Coronary artery (tissue), 2 donors: Measurements from ENCODE around the gene ARHGAP22.

Experiments used
- DNase-seq: peaks from one replicate; pipeline ENCODE4 v3.0.0-alpha.2; 2017; ENCODE audit warnings: low spot score
- H3K27ac ChIP-seq, 2 donors: fragments of 200-600 bp; sonication (generic); one replicate each; pipeline ENCODE4 v1.5.1; 2016 to 2019
- H3K4me3 ChIP-seq: fragments of 200-600 bp; sonication (generic); 2 replicates; pipeline ENCODE4 v1.5.1; 2016; ENCODE audit warnings: mild to moderate bottlenecking, moderate library complexity
- TF ChIP-seq, protein P1 (sequence below): fragments of 200-600 bp; sonication (generic); IDR thresholded peaks from one replicate; pipeline ENCODE4 v1.5.1; 2019; ENCODE audit warnings: antibody characterized with exemption

The ARHGAP22 gene

DNA sequence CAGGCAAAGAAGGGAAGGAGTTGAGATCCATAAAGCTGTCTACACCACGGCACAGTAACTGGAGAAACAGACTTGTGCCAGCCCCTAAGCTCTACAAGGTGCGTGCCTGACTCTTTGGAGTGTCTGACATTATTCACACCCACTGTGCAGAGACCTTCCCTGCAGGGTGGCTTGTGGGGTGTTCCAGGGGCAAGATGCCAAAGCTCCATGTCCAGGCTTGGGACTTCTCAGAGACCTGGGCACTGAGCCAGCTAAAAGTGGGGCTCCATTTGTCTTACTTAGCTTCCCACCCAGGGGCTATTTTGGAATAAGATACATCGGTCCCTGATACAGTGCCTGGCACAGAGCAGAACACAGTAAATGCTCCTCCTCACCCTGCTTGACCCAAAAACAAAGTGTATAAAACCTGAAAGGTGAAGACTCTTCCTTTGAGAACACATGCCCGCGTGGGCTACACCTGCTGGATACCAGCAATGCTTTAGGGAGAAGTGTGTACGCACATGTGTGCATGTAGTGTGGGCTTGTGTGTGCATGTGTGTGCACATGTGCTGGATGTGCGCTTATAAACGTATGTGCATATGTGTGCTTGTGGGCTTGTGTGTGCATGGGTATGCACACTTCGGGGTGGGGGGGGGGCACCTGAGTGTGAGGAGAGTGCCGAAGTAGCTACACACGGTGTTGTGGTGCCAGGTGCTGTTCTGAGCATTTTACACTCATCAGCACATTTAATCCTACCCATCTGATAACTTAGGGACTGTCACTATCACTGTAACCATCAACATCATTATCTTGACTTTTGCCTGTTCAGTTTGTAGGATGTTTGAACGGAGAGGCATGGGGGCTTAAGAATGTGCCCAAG is 143.0 kb downstream of the ARHGAP22 start:
- no peak overlapping the region for H3K4me3 ChIP-seq
- TF ChIP-seq, protein P1, sequence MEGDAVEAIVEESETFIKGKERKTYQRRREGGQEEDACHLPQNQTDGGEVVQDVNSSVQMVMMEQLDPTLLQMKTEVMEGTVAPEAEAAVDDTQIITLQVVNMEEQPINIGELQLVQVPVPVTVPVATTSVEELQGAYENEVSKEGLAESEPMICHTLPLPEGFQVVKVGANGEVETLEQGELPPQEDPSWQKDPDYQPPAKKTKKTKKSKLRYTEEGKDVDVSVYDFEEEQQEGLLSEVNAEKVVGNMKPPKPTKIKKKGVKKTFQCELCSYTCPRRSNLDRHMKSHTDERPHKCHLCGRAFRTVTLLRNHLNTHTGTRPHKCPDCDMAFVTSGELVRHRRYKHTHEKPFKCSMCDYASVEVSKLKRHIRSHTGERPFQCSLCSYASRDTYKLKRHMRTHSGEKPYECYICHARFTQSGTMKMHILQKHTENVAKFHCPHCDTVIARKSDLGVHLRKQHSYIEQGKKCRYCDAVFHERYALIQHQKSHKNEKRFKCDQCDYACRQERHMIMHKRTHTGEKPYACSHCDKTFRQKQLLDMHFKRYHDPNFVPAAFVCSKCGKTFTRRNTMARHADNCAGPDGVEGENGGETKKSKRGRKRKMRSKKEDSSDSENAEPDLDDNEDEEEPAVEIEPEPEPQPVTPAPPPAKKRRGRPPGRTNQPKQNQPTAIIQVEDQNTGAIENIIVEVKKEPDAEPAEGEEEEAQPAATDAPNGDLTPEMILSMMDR = no peak
- DNase-seq = peak; percentile 61
- H3K27ac ChIP-seq = no peak overlapping the region

DNA sequence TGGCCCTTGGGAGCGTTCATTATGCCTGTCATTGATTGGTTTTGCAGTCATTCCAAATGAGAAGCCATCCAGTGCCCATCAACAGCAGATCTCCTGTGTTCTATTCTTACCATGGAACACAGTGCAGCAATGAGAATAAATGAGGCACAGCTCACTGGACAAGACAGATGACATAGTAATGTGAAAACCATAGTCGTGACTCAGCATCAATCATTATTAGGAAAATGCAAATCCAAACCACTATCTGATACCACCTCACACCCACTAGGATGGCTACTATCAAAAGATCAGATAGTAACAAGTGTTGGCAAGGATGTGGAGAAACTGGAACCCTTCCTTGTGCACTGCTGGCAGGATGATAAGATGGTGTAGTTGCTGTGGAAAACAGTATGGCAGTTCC is 144.7 kb downstream of the ARHGAP22 start:
- TF ChIP-seq, protein P1 = no peak
- no peak overlapping the region for H3K4me3 ChIP-seq
- no peak overlapping the region for H3K27ac ChIP-seq
- DNase-seq = no peak

DNA sequence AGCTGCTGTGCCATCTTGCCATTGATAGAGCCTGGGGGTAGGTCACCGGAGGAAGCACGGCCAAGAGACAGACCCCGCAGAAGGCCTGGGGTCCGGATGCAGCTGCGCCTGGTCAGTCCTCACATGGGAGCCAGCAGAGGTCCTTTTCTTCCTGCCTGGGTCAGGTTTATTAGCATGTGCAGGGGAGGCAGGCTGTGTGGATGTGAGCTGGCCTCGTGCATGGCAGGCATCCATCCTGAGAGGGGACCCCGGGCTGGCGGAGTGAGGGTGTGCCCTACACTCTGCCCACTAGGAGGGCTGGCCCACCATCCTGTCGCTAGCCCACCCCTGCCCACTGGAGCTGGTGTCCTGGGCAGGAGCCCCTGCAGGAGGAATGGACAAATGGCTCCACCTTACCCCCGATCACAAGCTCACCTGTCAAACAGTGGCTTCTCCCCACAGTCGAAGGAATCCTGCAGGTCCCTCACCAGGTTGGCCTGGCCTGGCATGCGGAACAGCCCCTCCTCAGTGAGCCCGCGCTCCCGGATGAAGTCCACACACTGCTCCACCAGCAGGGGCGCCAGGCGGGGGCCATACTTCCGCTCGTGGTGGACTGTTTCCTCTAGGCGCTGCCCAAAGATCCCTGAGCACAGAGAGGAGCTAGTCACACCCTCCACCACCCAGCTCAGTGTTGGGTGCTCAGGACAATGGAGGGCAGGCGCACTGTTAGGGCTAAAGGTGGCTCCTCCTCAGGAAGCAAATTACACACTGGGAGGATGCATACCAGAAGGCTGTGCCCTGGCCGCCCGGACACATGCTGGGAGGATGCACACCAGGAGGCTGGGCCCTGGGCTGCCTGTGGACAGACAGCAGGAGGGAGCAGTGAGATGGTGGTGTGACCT is 145.4 kb downstream of the ARHGAP22 start:
- DNase-seq = peak; percentile 69
- H3K4me3 ChIP-seq = no peak overlapping the region
- TF ChIP-seq, protein P1 = no peak
- H3K27ac ChIP-seq = no peak overlapping the region

DNA sequence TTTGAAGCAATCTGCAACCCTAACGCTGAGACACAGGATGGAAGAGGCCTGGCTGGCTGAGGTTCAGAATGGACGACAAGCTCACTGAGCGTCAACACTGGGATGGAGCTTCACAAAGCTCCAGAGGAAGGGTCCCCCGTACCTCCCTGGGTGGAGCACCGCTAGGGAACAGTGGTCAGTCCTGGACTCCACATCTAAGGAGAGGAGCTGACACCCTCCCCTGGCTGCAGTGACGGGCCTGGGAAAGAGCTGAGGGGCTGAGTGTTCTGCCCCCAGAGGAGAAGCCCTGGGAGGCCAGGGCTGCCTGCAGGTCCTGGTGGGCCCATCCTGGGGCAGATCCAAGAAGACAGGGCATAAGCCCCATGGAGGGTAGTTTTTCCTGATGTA is 146.2 kb downstream of the ARHGAP22 start:
- Histone ChIP-seq H3K4me3 (no peak overlapping the region), H3K27ac (no peak overlapping the region)
- peak; percentile 66 for DNase-seq
- TF ChIP-seq, protein P1 = no peak

DNA sequence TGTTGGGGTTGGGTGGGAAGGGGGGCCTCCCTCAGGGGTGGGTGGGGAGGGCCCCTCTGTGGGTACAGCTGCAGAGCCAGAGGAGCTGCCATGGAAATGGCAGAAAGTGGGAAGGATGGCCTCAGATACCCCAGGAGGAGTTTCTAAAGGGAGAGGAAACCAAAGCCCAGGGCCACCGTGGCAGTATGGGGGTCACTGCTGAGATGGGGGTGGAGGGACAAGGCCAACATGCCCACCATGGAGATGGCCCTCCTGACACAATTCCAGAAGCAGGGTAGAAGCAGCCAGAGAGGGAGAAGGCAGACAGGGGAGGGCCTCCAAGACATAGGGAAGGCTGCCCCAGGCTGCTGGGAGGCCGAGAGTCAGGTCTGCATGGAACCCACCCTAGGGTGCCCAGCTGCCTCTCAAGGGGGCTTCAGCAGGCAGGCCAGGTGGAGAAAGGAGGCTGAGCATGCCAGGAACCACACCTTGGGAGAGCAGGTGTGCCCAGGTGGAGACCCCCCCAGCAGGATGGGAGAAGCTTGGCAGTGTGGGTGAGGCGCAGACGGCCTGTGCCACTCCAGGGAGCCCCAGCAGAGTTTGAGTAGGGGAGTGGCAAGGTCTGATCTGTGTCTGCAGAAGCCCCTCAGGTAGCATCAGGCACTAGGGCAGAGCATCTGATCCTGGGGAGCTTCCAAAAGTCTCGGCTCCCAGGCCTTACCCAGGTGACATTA is 146.8 kb downstream of the ARHGAP22 start:
- TF ChIP-seq, protein P1 = no peak
- no peak overlapping the region for H3K27ac ChIP-seq
- H3K4me3 ChIP-seq = no peak overlapping the region
- peak; percentile 61 for DNase-seq

DNA sequence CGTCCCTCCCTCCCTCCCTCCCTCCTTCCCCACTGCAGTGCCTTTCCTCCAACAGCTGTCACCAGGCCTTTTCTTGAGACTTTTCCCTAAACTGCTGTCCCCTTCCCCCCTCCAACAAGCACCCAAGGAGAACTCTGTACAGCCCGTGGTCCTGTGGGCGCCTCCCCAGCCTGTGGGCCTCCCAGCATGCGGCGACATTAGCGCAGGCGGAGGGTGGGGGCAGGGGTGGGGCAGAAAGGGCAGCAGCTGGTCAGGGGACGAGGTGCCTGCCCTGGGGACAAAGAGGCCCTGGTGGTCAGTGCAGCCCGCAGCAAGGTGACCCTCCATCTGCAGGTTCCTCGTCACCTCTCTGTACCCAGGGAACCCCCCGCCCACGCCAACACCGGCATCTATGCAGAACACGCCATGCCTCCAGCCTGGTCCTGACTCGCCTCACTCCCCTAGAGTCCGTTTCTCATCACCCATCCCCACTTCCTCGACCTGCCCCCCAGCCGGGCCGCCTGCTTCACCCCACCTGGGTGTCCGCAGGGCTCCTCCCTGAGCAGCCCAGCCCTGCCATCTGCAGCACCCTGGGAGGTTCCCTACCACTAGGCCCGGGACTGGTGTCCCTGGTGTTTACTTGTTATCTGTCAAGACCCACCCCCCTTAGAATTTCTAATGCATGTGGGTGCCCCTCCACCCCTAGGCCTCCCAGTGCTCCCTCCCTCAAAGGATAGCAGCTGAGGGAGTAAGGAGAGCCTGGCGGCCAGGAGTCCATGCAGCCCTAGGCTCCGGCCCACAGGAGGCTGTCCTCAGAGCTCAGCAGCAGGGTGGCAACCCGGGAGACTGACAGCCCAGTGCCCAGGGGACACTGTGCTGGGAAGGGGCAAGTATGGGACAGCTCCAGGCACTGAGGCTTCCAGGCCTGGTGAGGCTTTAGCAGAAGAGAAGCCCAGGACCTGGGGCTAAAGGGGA is 147.8 kb downstream of the ARHGAP22 start:
- H3K4me3 ChIP-seq = no peak overlapping the region
- no peak overlapping the region for H3K27ac ChIP-seq
- peak; percentile 58 for DNase-seq
- TF ChIP-seq, protein P1 = no peak
